ENCODE measurements around the gene MAP3K4.

DNA sequence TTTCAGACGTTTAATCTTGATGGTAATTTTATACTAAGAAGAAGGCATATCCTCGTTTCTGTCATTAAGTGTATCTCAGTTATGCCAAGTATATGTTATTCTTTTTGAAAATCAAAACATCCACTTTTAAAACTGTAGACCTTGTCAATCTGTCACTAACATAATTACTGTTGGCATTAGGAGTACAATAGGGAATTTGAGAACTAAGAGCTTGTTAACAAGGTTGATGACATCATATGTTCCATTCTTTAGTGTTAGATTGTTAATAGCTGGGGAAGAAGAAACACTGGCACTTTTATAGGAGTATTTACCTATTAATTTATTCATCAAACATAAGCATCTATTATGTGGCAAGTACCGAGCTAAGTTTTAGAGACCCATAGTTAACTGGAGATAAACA, 76.2 kb downstream of the MAP3K4 start:
- no peak for TF ChIP-seq POLR2AphosphoS5 (IDR thresholded peaks at IDR 0.05; ENCODE audit: borderline replicate concordance, low read depth, low read length)
- TF ChIP-seq EZH2 (IDR thresholded peaks at IDR 0.05): no peak
